ENCODE results near the gene NRBP1. TPM values are rescaled to one million over a fixed set of nuclear protein-coding genes. Genes with fewer than 3 reads are reported as not detected.
A peak's percentile ranks its signal among the peaks of the same experiment; 100 is the strongest.

The NRBP1 gene
- total RNA-seq, 1 experiment from 2014 or later = 169 TPM

DNA sequence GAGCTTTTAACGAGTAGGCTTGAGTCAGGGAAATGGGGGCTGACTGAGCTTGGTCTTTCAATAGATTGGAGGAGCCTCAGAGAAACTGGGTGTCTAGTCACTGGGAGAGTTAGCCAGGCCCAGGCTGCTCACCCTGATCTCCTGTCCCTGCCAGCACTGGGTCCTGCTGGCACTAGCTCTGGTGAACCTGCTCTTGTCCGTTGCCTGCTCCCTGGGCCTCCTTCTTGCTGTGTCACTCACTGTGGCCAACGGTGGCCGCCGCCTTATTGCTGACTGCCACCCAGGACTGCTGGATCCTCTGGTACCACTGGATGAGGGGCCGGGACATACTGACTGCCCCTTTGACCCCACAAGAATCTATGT, 14.5 kb downstream of the NRBP1 start:
- no peaks in the 10 kb centered on the region; the same call in 1 of the 2 replicates for H3K36me3 ChIP-seq (ENCODE audit: control insufficient read depth, insufficient read depth, low read length)
- Mint-ChIP-seq H3K27ac (ENCODE audit: unreplicated experiment) (peak overlapping the region; percentile 48), H3K27me3 (ENCODE audit: insufficient read depth, unreplicated experiment) (no peaks in the 10 kb centered on the region), H3K36me3 (ENCODE audit: insufficient read depth, unreplicated experiment) (peaks cover 58% of the 10 kb centered on the region), H3K9me3 (ENCODE audit: unreplicated experiment) (no peaks in the 10 kb centered on the region), H3K4me3 (ENCODE audit: unreplicated experiment) (peak overlapping the region; percentile 72), H3K4me1 (ENCODE audit: low read depth, unreplicated experiment) (peaks cover 13% of the 10 kb centered on the region)
- H3K4me1 ChIP-seq = no peaks in the 10 kb centered on the region
- ChIA-PET CTCF (interaction anchor here (0.5 to 1.3 kb wide), 3 partner anchors 33 to 186 kb away, joined by 3 read pairs; partner anchors contain the start of genes CCDC121, GPN1 and PPM1G), POLR2A (interaction anchor here (0.6 kb wide), 1 partner anchor 208 kb away, joined by 3 read pairs; no protein-coding TSS in a partner anchor)
- DNase-seq = no peak
- TF ChIP-seq, protein P1, sequence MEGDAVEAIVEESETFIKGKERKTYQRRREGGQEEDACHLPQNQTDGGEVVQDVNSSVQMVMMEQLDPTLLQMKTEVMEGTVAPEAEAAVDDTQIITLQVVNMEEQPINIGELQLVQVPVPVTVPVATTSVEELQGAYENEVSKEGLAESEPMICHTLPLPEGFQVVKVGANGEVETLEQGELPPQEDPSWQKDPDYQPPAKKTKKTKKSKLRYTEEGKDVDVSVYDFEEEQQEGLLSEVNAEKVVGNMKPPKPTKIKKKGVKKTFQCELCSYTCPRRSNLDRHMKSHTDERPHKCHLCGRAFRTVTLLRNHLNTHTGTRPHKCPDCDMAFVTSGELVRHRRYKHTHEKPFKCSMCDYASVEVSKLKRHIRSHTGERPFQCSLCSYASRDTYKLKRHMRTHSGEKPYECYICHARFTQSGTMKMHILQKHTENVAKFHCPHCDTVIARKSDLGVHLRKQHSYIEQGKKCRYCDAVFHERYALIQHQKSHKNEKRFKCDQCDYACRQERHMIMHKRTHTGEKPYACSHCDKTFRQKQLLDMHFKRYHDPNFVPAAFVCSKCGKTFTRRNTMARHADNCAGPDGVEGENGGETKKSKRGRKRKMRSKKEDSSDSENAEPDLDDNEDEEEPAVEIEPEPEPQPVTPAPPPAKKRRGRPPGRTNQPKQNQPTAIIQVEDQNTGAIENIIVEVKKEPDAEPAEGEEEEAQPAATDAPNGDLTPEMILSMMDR (IDR thresholded peaks at IDR 0.05; ENCODE audit: insufficient read depth in 1 of 2, low read depth in 1 of 2, low read length in 1 of 2, severe bottlenecking in 1 of 2, unreplicated experiment in 1 of 2) = no peak
- no peaks in the 10 kb centered on the region for H3K9me3 ChIP-seq
- intact Hi-C loops (cut with micrococcal nuclease; ENCODE audit: unreplicated experiment) = loop anchor here (1.0 to 2.0 kb wide), 5 partner anchors 14 to 186 kb away; partner anchors contain the start of genes CCDC121, GPN1, IFT172 and PPM1G
- no peaks in the 10 kb centered on the region for H3K27me3 ChIP-seq (replicated peaks; ENCODE audit: control insufficient read depth, insufficient read depth, low read length)
- BruUV-seq (replicated peaks) = no TSS peak
- peak overlapping the region; percentile 90 for H3K4me3 ChIP-seq (ENCODE audit: low read depth, low read length)

DNA sequence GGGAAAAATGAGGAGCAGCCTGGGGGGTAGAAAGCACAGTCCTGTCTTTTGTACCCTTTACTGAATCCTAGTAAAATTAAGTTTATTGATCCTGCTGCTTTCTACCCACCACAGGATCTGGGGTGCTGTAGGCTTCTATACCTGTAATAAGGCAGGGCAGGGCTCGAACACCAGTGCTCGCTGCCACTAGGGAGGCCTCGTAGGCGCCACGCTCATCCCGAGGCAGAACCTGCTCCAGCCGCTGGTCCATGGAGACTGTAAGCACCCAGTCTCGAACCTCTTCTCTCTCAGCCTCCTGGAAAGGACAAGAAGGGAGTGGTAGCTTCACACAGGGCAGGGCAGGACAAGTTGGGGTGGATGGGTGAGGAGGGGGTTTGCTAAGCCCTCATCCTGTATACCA, 16.7 kb downstream of the NRBP1 start:
- H3K9me3 ChIP-seq = no peaks in the 10 kb centered on the region
- H3K4me1 Mint-ChIP-seq (ENCODE audit: low read depth, unreplicated experiment) = peaks cover 13% of the 10 kb centered on the region
- ChIA-PET CTCF (no interaction called here), POLR2A (no interaction called here)
- no peak for DNase-seq
- H3K4me3 ChIP-seq (ENCODE audit: low read depth, low read length) = no peak overlapping the region
- no peaks in the 10 kb centered on the region; the same call in 1 of the 2 replicates for H3K36me3 ChIP-seq (ENCODE audit: control insufficient read depth, insufficient read depth, low read length)
- no peaks in the 10 kb centered on the region for H3K27me3 ChIP-seq (replicated peaks; ENCODE audit: control insufficient read depth, insufficient read depth, low read length)
- no peaks in the 10 kb centered on the region for H3K27me3 Mint-ChIP-seq (ENCODE audit: insufficient read depth, unreplicated experiment)
- H3K4me3 Mint-ChIP-seq (ENCODE audit: unreplicated experiment) = no peak overlapping the region
- no TSS peak for BruUV-seq (replicated peaks)
- no peaks in the 10 kb centered on the region for H3K4me1 ChIP-seq
- H3K36me3 Mint-ChIP-seq (ENCODE audit: insufficient read depth, unreplicated experiment) = peaks cover 48% of the 10 kb centered on the region
- no peak overlapping the region for H3K27ac Mint-ChIP-seq (ENCODE audit: unreplicated experiment)
- TF ChIP-seq, protein P1 (IDR thresholded peaks at IDR 0.05; ENCODE audit: insufficient read depth in 1 of 2, low read depth in 1 of 2, low read length in 1 of 2, severe bottlenecking in 1 of 2, unreplicated experiment in 1 of 2) = no peak
- intact Hi-C loops (cut with micrococcal nuclease; ENCODE audit: unreplicated experiment) = no loop called here
- H3K9me3 Mint-ChIP-seq (ENCODE audit: unreplicated experiment) = no peaks in the 10 kb centered on the region

DNA sequence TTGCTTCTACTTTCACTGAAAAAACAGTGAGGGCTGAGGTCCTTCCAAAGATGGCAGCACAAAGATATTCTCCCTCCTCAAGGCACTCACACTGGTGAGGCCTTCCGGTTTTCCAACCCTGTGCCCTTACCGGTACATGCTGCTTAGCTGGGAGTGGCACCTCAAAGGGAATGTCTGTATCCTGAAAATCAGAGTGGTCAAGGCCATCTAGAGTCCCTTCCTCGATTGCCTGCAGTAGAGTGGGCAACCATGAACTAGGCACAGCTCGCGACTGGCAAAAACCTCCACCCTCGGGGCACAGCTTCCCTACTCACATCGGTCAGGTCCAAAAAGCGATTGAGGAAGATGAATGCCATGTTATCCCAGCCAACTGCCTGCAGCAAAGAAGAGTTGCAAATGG, 17.2 kb downstream of the NRBP1 start:
- TF ChIP-seq, protein P1 (IDR thresholded peaks at IDR 0.05; ENCODE audit: insufficient read depth in 1 of 2, low read depth in 1 of 2, low read length in 1 of 2, severe bottlenecking in 1 of 2, unreplicated experiment in 1 of 2) = no peak
- intact Hi-C loops (cut with micrococcal nuclease; ENCODE audit: unreplicated experiment) = no loop called here
- H3K9me3 Mint-ChIP-seq (ENCODE audit: unreplicated experiment) = no peaks in the 10 kb centered on the region
- Histone ChIP-seq H3K4me3 (ENCODE audit: low read depth, low read length) (no peak overlapping the region), H3K36me3 (ENCODE audit: control insufficient read depth, insufficient read depth, low read length) (no peaks in the 10 kb centered on the region; the same call in 1 of the 2 replicates), H3K4me1 (no peaks in the 10 kb centered on the region), H3K9me3 (no peaks in the 10 kb centered on the region), H3K27me3 (replicated peaks; ENCODE audit: control insufficient read depth, insufficient read depth, low read length) (no peaks in the 10 kb centered on the region)
- DNase-seq = no peak
- H3K27ac Mint-ChIP-seq (ENCODE audit: unreplicated experiment) = no peak overlapping the region
- no peaks in the 10 kb centered on the region for H3K27me3 Mint-ChIP-seq (ENCODE audit: insufficient read depth, unreplicated experiment)
- ChIA-PET CTCF (interaction anchor here (0.6 kb wide), 1 partner anchor 647 kb away, joined by 9 read pairs; no protein-coding TSS in a partner anchor), POLR2A (interaction anchor here (0.7 kb wide), 1 partner anchor 137 kb away, joined by 6 read pairs; the partner anchor contains the start of gene ZNF512)
- peaks cover 44% of the 10 kb centered on the region for H3K36me3 Mint-ChIP-seq (ENCODE audit: insufficient read depth, unreplicated experiment)
- H3K4me3 Mint-ChIP-seq (ENCODE audit: unreplicated experiment) = no peak overlapping the region
- BruUV-seq (replicated peaks) = no TSS peak
- H3K4me1 Mint-ChIP-seq (ENCODE audit: low read depth, unreplicated experiment) = peaks cover 13% of the 10 kb centered on the region

Measured in Caco-2 (cell line).